Hematopoietic multipotent progenitor cell treated with erythropoietin and hydrocortisone succinate and interleukin-3 and kit ligand, for 8 days (in vitro differentiated cells): ENCODE measurements around the gene ALDH1B1.

Experiments used
- DNase-seq: peaks from one replicate; pipeline ENCODE4 v3.0.0-alpha.2; 2015

ALDH1B1 gene

DNA sequence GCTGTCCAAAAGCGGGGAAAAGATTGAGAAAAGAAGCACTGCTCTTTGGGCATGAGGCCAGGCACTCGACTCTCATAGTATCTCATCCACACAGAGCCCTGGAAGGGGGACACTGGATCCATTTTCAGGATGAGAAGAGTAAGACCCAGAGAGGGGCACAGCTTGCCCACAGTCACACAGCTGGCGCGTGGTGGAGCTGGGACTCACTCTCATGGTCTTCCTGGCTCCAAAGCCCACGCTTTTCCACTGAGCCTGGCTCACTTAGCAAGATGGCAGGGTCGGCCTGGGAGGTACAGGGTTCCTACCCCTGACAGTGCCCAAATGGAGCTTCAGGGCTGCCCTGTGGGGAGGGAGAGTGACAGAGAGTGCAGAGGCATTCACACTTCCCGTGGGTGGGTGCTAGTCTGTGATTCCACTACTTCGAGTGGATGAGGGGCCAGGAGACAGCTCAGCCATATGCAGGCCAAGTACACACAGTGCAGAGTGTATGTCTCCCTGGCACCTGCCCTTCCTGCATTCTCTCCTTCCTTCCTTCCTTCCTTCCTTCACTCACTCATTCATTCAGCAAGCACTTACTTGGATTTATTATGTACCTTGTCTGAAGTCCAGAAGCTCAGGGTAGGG lies 50.1 kb downstream of the ALDH1B1 start:
- DNase-seq, result no peak

GRCh38 chr9:38443181-38443580 lies 50.7 kb downstream of the ALDH1B1 start:
- DNase-seq, result no peak

- no peak for DNase-seq
Measured at GRCh38 chr9:38443597-38443996, 51.1 kb downstream of the ALDH1B1 start.

GRCh38 chr9:38445154-38446043 lies 52.9 kb downstream of the ALDH1B1 start:
- no peak for DNase-seq

GRCh38 chr9:38447703-38448102 lies 55.2 kb downstream of the ALDH1B1 start:
- no peak for DNase-seq
